Measurements from ENCODE around the gene CSF1.

GRCh38 chr1:109877317-109877771, 33.3 kb upstream of the CSF1 start:
- TF ChIP-seq CTCF (optimal IDR thresholded peaks at IDR 0.05 in 1 of 3, IDR thresholded peaks at IDR 0.05 in 1 of 3, conservative IDR thresholded peaks at IDR 0.05 in 1 of 3; ENCODE audit: extremely low read depth in 1 of 3, insufficient read depth in 2 of 3, low read length in 3 of 3) (no peak), EZH2 (IDR thresholded peaks at IDR 0.05; ENCODE audit: low read length) (no peak)

Data from keratinocyte (primary cell).